GM11168 (cell line): ENCODE measurements around the gene YJEFN3.

Source experiments
- in situ Hi-C: fragments of 300-500 bp; cut with MboI; formaldehyde crosslinking; loops from one replicate; pipeline ENCODE4 v1.12.0; 2022; ENCODE audit warnings: low sequenced_read_pairs; ENCODE audit not compliant: unreplicated experiment

YJEFN3 gene

GRCh38 chr19:19528721-19529490 lies at the start of gene YJEFN3:
TSS of gene YJEFN3 (plus strand) at chr19:19528911. CDS start at chr19:19528933, 22 bp downstream.
- in situ Hi-C loops = loop anchor here (10.0 to 25.0 kb wide), 2 partner anchors 116 to 258 kb away; partner anchors contain the start of gene GMIP

- in situ Hi-C loops = no loop called here
Measured at GRCh38 chr19:19480688-19481087, 48.0 kb upstream of the YJEFN3 start.

- in situ Hi-C loops = no loop called here
Measured at GRCh38 chr19:19482809-19483596, 45.7 kb upstream of the YJEFN3 start.

GRCh38 chr19:19485161-19485997 lies 43.3 kb upstream of the YJEFN3 start:
- in situ Hi-C loops = no loop called here

GRCh38 chr19:19485998-19486290 lies 42.8 kb upstream of the YJEFN3 start:
- in situ Hi-C loops = no loop called here

GRCh38 chr19:19486343-19487076 lies 42.2 kb upstream of the YJEFN3 start:
- in situ Hi-C loops = no loop called here

GRCh38 chr19:19487077-19487949 lies 41.4 kb upstream of the YJEFN3 start:
- in situ Hi-C loops = no loop called here

- in situ Hi-C loops = no loop called here
Measured at GRCh38 chr19:19487950-19488874, 40.5 kb upstream of the YJEFN3 start.

- in situ Hi-C loops = no loop called here
Measured at GRCh38 chr19:19488875-19489690, 39.6 kb upstream of the YJEFN3 start.

GRCh38 chr19:19489804-19490204 lies 38.9 kb upstream of the YJEFN3 start:
- in situ Hi-C loops = loop anchor here (5.0 kb wide), 1 partner anchor 123 kb away; no protein-coding TSS in a partner anchor

GRCh38 chr19:19490214-19490968 lies 38.3 kb upstream of the YJEFN3 start:
- in situ Hi-C loops = loop anchor here (5.0 kb wide), 1 partner anchor 123 kb away; no protein-coding TSS in a partner anchor

GRCh38 chr19:19491321-19492025 lies 37.2 kb upstream of the YJEFN3 start:
- in situ Hi-C loops = loop anchor here (5.0 kb wide), 1 partner anchor 124 kb away; no protein-coding TSS in a partner anchor

GRCh38 chr19:19492026-19492610 lies 36.6 kb upstream of the YJEFN3 start:
- in situ Hi-C loops = loop anchor here (5.0 kb wide), 1 partner anchor 125 kb away; no protein-coding TSS in a partner anchor

GRCh38 chr19:19493841-19494546 lies 34.7 kb upstream of the YJEFN3 start:
- in situ Hi-C loops = loop anchor here (5.0 kb wide), 1 partner anchor 127 kb away; no protein-coding TSS in a partner anchor
